K562 (cell line): ENCODE data around the gene HSD11B2. TPM values are rescaled to one million over a fixed set of nuclear protein-coding genes. Genes with fewer than 3 reads are reported as not detected.

Experiments used
- ATAC-seq: fragments of 200-7000 bp; cut with Tn5 transposase; 3 replicates; pipeline ENCODE4 v1.9.1; 2020; ENCODE audit warnings: moderate library complexity
- BruUV-seq: library from RNA; stranded (reverse); fragments of 400-500 nt; replicated peaks from 2 replicates; lab custom pipeline; 2021; lab: Mats Ljungman, UMichigan
- CTCF ChIA-PET: fragments of 300-600 bp; formaldehyde crosslinking; extraction: SDS; loops from one replicate; lab custom pipeline; 2021; ENCODE audit warnings: low intra/inter-chr PET ratio; lab: Yijun Ruan, JAX
- POLR2A ChIA-PET: fragments of 300-600, 350-650 bp; sonication (Branson Sonifier 250); formaldehyde crosslinking; extraction: SDS; loops from one replicate; lab custom pipeline; 2021; ENCODE audit warnings: antibody characterized with exemption, inconsistent platforms; lab: Yijun Ruan, JAX
- DNase-seq, 4 experiments: peaks; one replicate each; pipeline versions ENCODE4 v3.0.0 to v3.0.0-alpha.2; 2011 to 2018; ENCODE audit warnings: low spot score in 3 of 4, mixed read lengths in 3 of 4; ENCODE audit errors: extremely low read depth in 1 of 4
- FAIRE-seq: peaks from 2 replicates; lab custom pipeline; 2011; peaks lifted over from hg19 to GRCh38; lab: Jason Lieb, UNC
- H2AFZ ChIP-seq: 2 replicates; pipeline ENCODE4 v1.6.0; 2011; ENCODE audit warnings: low read depth, low read length, control low read depth, inconsistent platforms
- H3K27ac ChIP-seq: fragments of 200-600 bp; 3 replicates; pipeline ENCODE4 v1.8.0; 2011; ENCODE audit warnings: low read depth, mild to moderate bottlenecking, control low read depth, inconsistent platforms, low read length, moderate library complexity, mixed read lengths; ENCODE audit errors: extremely low read depth
- H3K27me3 ChIP-seq, 2 experiments: fragments of 300-600 bp in 1 of 2; 2 replicates in 1 of 2; 3 replicates in 1 of 2; pipeline versions ENCODE4 v1.6.0 to v1.8.0; 2011; ENCODE audit warnings: inconsistent platforms in 2 of 2, low read length in 2 of 2, mild to moderate bottlenecking in 1 of 2, mixed read lengths in 1 of 2, moderate library complexity in 1 of 2; ENCODE audit not compliant: control insufficient read depth in 2 of 2, insufficient read depth in 2 of 2
- H3K36me3 ChIP-seq: fragments of 300-600 bp; 3 replicates; pipeline ENCODE4 v1.8.0; 2011; ENCODE audit warnings: mild to moderate bottlenecking, low read length, inconsistent platforms; ENCODE audit not compliant: control insufficient read depth, insufficient read depth
- H3K4me1 ChIP-seq, 2 experiments: fragments of 200-600 bp in 1 of 2; replicated peaks in 1 of 2; 2 replicates in 1 of 2; 3 replicates in 1 of 2; pipeline versions ENCODE4 v1.5.1 to v1.8.0; 2011; ENCODE audit warnings: inconsistent platforms in 2 of 2, low read length in 2 of 2, mild to moderate bottlenecking in 1 of 2, mixed read lengths in 1 of 2, moderate library complexity in 1 of 2; ENCODE audit not compliant: control insufficient read depth in 2 of 2, insufficient read depth in 2 of 2
- H3K4me2 ChIP-seq: 2 replicates; pipeline ENCODE4 v1.6.1; 2011; ENCODE audit warnings: low read length, control low read depth, inconsistent platforms, mixed read lengths; ENCODE audit not compliant: insufficient read depth
- H3K4me3 ChIP-seq: fragments of 200-600 bp; sonication (generic), shearing (Covaris generic); 2 replicates; pipeline ENCODE4 v1.5.1; 2016; ENCODE audit warnings: control low read depth, inconsistent platforms
- H3K79me2 ChIP-seq: fragments of 200-600 bp; 3 replicates; pipeline ENCODE4 v1.8.0; 2011; ENCODE audit warnings: low read length, inconsistent platforms; ENCODE audit not compliant: control insufficient read depth, insufficient read depth
- H3K9ac ChIP-seq, 2 experiments: 2 replicates each; pipeline versions ENCODE4 v1.6.0 to v1.6.1; 2011; ENCODE audit warnings: low read depth in 2 of 2, low read length in 2 of 2, control low read depth in 1 of 2, inconsistent platforms in 1 of 2, mild to moderate bottlenecking in 1 of 2, mixed read lengths in 1 of 2; ENCODE audit not compliant: insufficient read depth in 1 of 2
- H3K9me1 ChIP-seq: one replicate; pipeline ENCODE4 v1.6.0; 2011; ENCODE audit warnings: inconsistent platforms, mild to moderate bottlenecking, low read length, moderate library complexity; ENCODE audit not compliant: control insufficient read depth, insufficient read depth
- H3K9me3 ChIP-seq: replicated peaks from 2 replicates; pipeline ENCODE4 v1.5.1; 2011; ENCODE audit warnings: low read depth, low read length, inconsistent platforms; ENCODE audit not compliant: control insufficient read depth, insufficient read depth
- H4K20me1 ChIP-seq: replicated peaks from 2 replicates; pipeline ENCODE4 v1.6.1; 2011; ENCODE audit warnings: low read length, inconsistent platforms, mixed read lengths; ENCODE audit not compliant: control insufficient read depth, insufficient read depth
- FOSL1 ChIP-seq: fragments of 200-800 bp; sonication (Bioruptor generic); conservative IDR thresholded peaks from 2 replicates; pipeline ENCODE4 v1.6.1; 2016; ENCODE audit warnings: missing genetic modification characterization, missing compliant biosample characterization
- FOXJ3 ChIP-seq: sonication (generic); formaldehyde crosslinking; IDR thresholded peaks from 2 replicates; pipeline ENCODE4 v1.4.0; 2020; ENCODE audit warnings: mild to moderate bottlenecking, missing genetic modification reagents
- HDAC2 ChIP-seq: fragments of 450-650 bp; IDR thresholded peaks from 2 replicates; pipeline ENCODE4 v1.6.1; 2016; ENCODE audit warnings: mild to moderate bottlenecking
- RB1 ChIP-seq: fragments of 450-650 bp; IDR thresholded peaks from 2 replicates; pipeline ENCODE4 v1.6.1; 2017; ENCODE audit warnings: low read depth, mild to moderate bottlenecking
- RFX1 ChIP-seq: fragments of 450-650 bp; IDR thresholded peaks from 2 replicates; pipeline ENCODE4 v1.6.1; 2016; ENCODE audit warnings: mild to moderate bottlenecking, moderate library complexity
- SMARCA4 ChIP-seq: fragments of 450-650 bp; IDR thresholded peaks from 2 replicates; pipeline ENCODE4 v1.6.1; 2016
- STAG1 ChIP-seq: sonication (generic); formaldehyde crosslinking; IDR thresholded peaks from 2 replicates; pipeline ENCODE4 v1.5.0; 2020; ENCODE audit warnings: missing genetic modification reagents, borderline replicate concordance
- ZBTB7A ChIP-seq: IDR thresholded peaks from 2 replicates; pipeline ENCODE4 v1.6.1; 2011; ENCODE audit warnings: low read depth, mild to moderate bottlenecking, low read length, moderate library complexity, borderline replicate concordance; ENCODE audit not compliant: control insufficient read depth
- ZNF79 ChIP-seq: fragments of 250-450 bp; sonication (Bioruptor Pico); IDR thresholded peaks from 2 replicates; pipeline ENCODE4 v1.4.0; 2020; ENCODE audit warnings: low read depth, mild to moderate bottlenecking, moderate library complexity
- ZNF830 ChIP-seq: fragments of 250-450 bp; sonication (Bioruptor Pico); IDR thresholded peaks from 2 replicates; pipeline ENCODE4 v1.5.0; 2021; ENCODE audit warnings: mild to moderate bottlenecking
- WGBS: fragments of 100-300 bp; shearing (Covaris generic); methylation state at CpG from one replicate; pipeline ENCODE4 v1.1.6; 2016; ENCODE audit warnings: low coverage, mixed read lengths; ENCODE audit not compliant: insufficient coverage; ENCODE audit errors: missing lambda C conversion rate; 5-methylcytosine and 5-hydroxymethylcytosine counted together
- in situ Hi-C: fragments of 300-500 bp; cut with MboI; formaldehyde crosslinking; loops from 4 replicates; pipeline ENCODE4 v1.15.0; 2018; ENCODE audit warnings: inconsistent platforms, mixed read lengths
- intact Hi-C: fragments of 100-400 bp; cut with micrococcal nuclease; formaldehyde crosslinking; loops from 2 replicates; pipeline ENCODE4 v1.14.2; 2022
- polyA plus RNA-seq, 8 experiments: library from polyadenylated mRNA; depleted of rRNA in 4 of 8; stranded (reverse) in 5 of 8; unstranded in 3 of 8; fragments of >200 nt; fragmentation: Nextera tagmentation in 2 of 8; fragmentation: Illumina TruSeq in 1 of 8; extraction: Ambion mirVana in 2 of 8; extraction: Trizol in 1 of 8; gene quantifications; 2 replicates each; pipeline versions ENCODE4 v1.2.1 to v1.2.3, GENCODE V29; 2011 to 2014; ENCODE audit warnings: inconsistent platforms in 1 of 8, missing spikeins in 1 of 8
- total RNA-seq, 7 experiments: library from RNA; depleted of rRNA in 6 of 7; stranded (reverse); fragments of >200 nt in 6 of 7; fragmentation: Illumina TruSeq in 2 of 7; extraction: Trizol in 2 of 7; gene quantifications; 2 replicates each; pipeline versions ENCODE4 v1.2.1 to v1.2.3, GENCODE V29; 2011 to 2021; ENCODE audit warnings: low replicate concordance in 1 of 7
- TF ChIP-seq, protein P1 (sequence below): IDR thresholded peaks from 2 replicates; pipeline ENCODE4 v1.6.1; 2011; ENCODE audit warnings: borderline replicate concordance, low read depth, mild to moderate bottlenecking, moderate library complexity, low read length; ENCODE audit not compliant: insufficient read depth, poor library complexity, severe bottlenecking
- TF ChIP-seq, protein P2 (sequence below), 2 experiments: fragments of 200-800 bp in 1 of 2; sonication (Bioruptor generic) in 1 of 2; sonication (generic) in 1 of 2; formaldehyde crosslinking in 1 of 2; IDR thresholded peaks in 1 of 2; conservative IDR thresholded peaks in 1 of 2; 2 replicates each; pipeline versions ENCODE4 v1.5.0 to v1.6.1; 2016 to 2020; ENCODE audit warnings: missing compliant biosample characterization in 1 of 2, missing genetic modification characterization in 1 of 2, missing genetic modification reagents in 1 of 2
- TF ChIP-seq, protein P3 (sequence below): IDR thresholded peaks from 2 replicates; pipeline ENCODE4 v1.6.1; 2014; ENCODE audit warnings: antibody characterized with exemption

The HSD11B2 gene
- total and polyA plus RNA-seq, 9 of the 15 experiments (the other 6 are each of a cell fraction or from before 2014, with no cell fraction given), result 0.08 to 2.0 (median 0.79) TPM

DNA sequence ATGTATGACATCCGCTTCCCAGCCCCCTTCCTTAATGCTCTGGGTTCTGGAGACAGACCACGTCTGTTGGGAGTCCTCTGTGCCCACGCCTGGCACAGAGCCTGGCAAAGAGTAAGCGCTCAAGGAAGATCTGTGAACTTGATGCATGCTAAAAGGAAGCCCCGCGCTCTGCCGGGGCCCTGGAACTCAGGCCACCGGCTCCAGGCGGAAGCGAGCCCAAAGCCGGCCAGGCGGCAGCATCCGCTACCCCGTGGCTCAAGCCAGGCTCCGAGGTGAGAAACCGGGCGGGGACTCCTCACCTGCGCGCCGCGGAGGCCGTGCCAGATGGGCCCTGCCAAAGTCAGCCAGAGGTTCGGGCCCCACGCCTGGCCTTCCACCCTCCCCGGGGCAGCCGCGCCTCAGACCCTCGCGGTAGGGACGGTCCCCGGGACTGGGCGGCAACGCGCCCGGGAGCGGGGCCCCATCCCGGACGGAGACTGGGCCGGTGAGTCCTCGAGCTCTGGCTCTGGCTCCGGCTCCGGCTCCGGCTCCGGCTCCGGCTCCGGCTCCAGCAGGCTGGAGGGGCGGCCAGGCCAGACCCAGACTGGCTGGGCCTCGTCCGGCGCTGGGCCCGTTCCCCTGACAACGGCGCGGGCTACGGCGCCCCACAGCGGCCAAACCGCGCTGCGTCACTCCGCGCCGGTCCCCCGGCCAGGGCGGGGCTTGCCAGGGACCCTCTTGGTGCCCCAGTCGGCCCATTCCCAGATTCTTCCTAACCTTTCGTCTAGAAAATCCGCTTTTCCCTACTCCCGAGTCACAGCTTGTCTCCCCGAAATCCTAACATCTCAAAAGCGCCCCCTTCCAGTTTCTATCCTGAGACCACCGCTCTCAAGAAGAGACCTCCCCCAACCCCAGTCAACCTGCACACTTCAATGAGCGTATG lies 14.8 kb upstream of the HSD11B2 start, which contains the start of gene ZDHHC1:
ZDHHC1 (minus strand) TSS at position 606 of the 922 bp plus-strand sequence. CDS start 8,702 bp downstream, outside the sequence.
- no peaks in the 10 kb centered on the region for H3K9me1 ChIP-seq
- no peaks in the 10 kb centered on the region for H3K36me3 ChIP-seq
- H3K4me1 ChIP-seq, result peaks cover 0 to 9% of the 10 kb centered on the region in 2 experiments; a peak in 2 of 5 replicates
- no peak within 1 kb of the TSS for H3K27ac ChIP-seq
- peak; percentile 92 for ATAC-seq
- H4K20me1 ChIP-seq, result no peaks in the 10 kb centered on the region; the same call in 1 of the 2 replicates
- peaks cover 40 to 65% of the 10 kb centered on the region in 2 experiments for H3K27me3 ChIP-seq
- no peak for FAIRE-seq
- no peaks in the 10 kb centered on the region for H3K9me3 ChIP-seq
- ChIA-PET POLR2A (interaction anchor here (0.7 to 1.0 kb wide), 4 partner anchors 8 to 164 kb away, joined by 3 to 4 read pairs (median 3); partner anchors contain the start of genes KCTD19 and LRRC36), CTCF (interaction anchor here (0.6 to 1.6 kb wide), 2 partner anchors 136 to 472 kb away, joined by 3 to 7 read pairs; partner anchors contain the start of gene PLEKHG4)
- DNase-seq, result peak in 3 of 4 experiments; percentile 55 to 74 (median 72)
- no peak within 1 kb of the TSS for H2AFZ ChIP-seq
- 0 out of 4 replicates have a peak within 1 kb of the TSS, but pooled peaks of 1 of the 2 experiments have one; percentile 21 for H3K9ac ChIP-seq
- in situ Hi-C loops (loop anchor here (25.0 kb wide), 1 partner anchor 454 kb away; the partner anchor contains the start of gene CES3), intact Hi-C loops (loop anchor here (10.0 kb wide), 1 partner anchor 51 kb away; no protein-coding TSS in a partner anchor)
- 21% methylated on average over 40 of the region's 73 CpGs for WGBS
- no peaks in the 10 kb centered on the region for H3K79me2 ChIP-seq
- H3K4me3 ChIP-seq, result no peak within 1 kb of the TSS
- no peak within 1 kb of the TSS for H3K4me2 ChIP-seq
- no TSS peak for BruUV-seq
- TF ChIP-seq, protein P1, sequence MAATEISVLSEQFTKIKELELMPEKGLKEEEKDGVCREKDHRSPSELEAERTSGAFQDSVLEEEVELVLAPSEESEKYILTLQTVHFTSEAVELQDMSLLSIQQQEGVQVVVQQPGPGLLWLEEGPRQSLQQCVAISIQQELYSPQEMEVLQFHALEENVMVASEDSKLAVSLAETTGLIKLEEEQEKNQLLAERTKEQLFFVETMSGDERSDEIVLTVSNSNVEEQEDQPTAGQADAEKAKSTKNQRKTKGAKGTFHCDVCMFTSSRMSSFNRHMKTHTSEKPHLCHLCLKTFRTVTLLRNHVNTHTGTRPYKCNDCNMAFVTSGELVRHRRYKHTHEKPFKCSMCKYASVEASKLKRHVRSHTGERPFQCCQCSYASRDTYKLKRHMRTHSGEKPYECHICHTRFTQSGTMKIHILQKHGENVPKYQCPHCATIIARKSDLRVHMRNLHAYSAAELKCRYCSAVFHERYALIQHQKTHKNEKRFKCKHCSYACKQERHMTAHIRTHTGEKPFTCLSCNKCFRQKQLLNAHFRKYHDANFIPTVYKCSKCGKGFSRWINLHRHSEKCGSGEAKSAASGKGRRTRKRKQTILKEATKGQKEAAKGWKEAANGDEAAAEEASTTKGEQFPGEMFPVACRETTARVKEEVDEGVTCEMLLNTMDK, result peak; percentile 51
- peak; percentile 52; the same call in 1 of the 2 replicates for TF ChIP-seq RB1
- no peak for TF ChIP-seq ZNF830 (CRISPR knock-in tag)
- TF ChIP-seq STAG1 (CRISPR knock-in tag), result peak; percentile 47; the same call in 1 of the 2 replicates
- TF ChIP-seq HDAC2, result no peak
- no peak for TF ChIP-seq FOXJ3 (CRISPR knock-in tag)
- no peak for TF ChIP-seq FOSL1
- peak; percentile 56; the same call in 1 of the 2 replicates for TF ChIP-seq ZBTB7A
- TF ChIP-seq, protein P2, sequence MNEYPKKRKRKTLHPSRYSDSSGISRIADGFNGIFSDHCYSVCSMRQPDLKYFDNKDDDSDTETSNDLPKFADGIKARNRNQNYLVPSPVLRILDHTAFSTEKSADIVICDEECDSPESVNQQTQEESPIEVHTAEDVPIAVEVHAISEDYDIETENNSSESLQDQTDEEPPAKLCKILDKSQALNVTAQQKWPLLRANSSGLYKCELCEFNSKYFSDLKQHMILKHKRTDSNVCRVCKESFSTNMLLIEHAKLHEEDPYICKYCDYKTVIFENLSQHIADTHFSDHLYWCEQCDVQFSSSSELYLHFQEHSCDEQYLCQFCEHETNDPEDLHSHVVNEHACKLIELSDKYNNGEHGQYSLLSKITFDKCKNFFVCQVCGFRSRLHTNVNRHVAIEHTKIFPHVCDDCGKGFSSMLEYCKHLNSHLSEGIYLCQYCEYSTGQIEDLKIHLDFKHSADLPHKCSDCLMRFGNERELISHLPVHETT (CRISPR knock-in tag; conservative IDR thresholded peaks at IDR 0.05 in 1 of 2, IDR thresholded peaks at IDR 0.05 in 1 of 2), result no peak
- TF ChIP-seq, protein P3, sequence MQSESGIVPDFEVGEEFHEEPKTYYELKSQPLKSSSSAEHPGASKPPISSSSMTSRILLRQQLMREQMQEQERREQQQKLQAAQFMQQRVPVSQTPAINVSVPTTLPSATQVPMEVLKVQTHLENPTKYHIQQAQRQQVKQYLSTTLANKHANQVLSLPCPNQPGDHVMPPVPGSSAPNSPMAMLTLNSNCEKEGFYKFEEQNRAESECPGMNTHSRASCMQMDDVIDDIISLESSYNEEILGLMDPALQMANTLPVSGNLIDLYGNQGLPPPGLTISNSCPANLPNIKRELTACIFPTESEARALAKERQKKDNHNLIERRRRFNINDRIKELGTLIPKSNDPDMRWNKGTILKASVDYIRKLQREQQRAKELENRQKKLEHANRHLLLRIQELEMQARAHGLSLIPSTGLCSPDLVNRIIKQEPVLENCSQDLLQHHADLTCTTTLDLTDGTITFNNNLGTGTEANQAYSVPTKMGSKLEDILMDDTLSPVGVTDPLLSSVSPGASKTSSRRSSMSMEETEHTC, result no peak
- peak; percentile 58 for TF ChIP-seq RFX1
- TF ChIP-seq SMARCA4, result no peak
- TF ChIP-seq ZNF79 (CRISPR knock-in tag), result no peak
